ENCODE measurements around the gene ERC2.

DNA sequence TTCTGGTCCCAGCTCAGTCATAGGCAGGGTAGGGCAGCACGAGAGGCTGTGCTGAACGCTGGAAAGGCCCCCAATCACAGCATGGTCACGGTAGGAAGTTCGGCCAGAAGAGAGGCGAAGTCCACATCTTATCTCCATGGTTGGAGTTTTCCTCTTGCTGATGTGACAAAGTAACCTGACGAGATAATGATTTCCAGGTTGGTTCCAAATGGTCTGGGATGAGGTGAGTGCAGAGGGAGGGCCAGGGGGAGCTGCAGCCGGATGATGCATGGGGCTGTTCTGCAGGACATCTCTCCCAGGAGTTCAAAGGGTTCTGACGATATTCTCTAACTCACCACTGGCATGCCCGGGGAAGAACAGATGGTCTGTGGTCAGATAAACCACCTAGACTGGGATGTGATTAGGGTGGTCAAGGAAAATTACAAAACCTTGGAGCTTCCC lies 898.0 kb downstream of the ERC2 start:
- TF ChIP-seq JUN (IDR thresholded peaks at IDR 0.05; ENCODE audit: borderline replicate concordance, insufficient read depth, insufficient read length, low read depth) (no peak), POLR2AphosphoS5 (IDR thresholded peaks at IDR 0.05; ENCODE audit: insufficient read depth, low read depth, low read length) (no peak), GATA2 (IDR thresholded peaks at IDR 0.05; ENCODE audit: insufficient read depth, insufficient read length, low read depth, low read length) (no peak), POLR2A (IDR thresholded peaks at IDR 0.05; ENCODE audit: low read depth, low read length) (no peak), EZH2 (IDR thresholded peaks at IDR 0.05; ENCODE audit: borderline replicate concordance, low read depth, low read length, severe bottlenecking) (no peak)
- TF ChIP-seq, protein P1, sequence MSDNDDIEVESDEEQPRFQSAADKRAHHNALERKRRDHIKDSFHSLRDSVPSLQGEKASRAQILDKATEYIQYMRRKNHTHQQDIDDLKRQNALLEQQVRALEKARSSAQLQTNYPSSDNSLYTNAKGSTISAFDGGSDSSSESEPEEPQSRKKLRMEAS (IDR thresholded peaks at IDR 0.05; ENCODE audit: insufficient read depth, insufficient read length): no peak
- TF ChIP-seq, protein P2, sequence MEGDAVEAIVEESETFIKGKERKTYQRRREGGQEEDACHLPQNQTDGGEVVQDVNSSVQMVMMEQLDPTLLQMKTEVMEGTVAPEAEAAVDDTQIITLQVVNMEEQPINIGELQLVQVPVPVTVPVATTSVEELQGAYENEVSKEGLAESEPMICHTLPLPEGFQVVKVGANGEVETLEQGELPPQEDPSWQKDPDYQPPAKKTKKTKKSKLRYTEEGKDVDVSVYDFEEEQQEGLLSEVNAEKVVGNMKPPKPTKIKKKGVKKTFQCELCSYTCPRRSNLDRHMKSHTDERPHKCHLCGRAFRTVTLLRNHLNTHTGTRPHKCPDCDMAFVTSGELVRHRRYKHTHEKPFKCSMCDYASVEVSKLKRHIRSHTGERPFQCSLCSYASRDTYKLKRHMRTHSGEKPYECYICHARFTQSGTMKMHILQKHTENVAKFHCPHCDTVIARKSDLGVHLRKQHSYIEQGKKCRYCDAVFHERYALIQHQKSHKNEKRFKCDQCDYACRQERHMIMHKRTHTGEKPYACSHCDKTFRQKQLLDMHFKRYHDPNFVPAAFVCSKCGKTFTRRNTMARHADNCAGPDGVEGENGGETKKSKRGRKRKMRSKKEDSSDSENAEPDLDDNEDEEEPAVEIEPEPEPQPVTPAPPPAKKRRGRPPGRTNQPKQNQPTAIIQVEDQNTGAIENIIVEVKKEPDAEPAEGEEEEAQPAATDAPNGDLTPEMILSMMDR (IDR thresholded peaks at IDR 0.05; ENCODE audit: extremely low read depth in 1 of 2, insufficient read depth in 1 of 2, low read depth in 1 of 2, low read length in 2 of 2): no peak
